Measurements from ENCODE around the gene HOXC10. TPM values are rescaled to one million over a fixed set of nuclear protein-coding genes. Genes with fewer than 3 reads are reported as not detected.
A peak's percentile ranks its signal among the peaks of the same experiment; 100 is the strongest.

HOXC10 gene
- total RNA-seq, 2 experiments from 2014 or later: not detected

DNA sequence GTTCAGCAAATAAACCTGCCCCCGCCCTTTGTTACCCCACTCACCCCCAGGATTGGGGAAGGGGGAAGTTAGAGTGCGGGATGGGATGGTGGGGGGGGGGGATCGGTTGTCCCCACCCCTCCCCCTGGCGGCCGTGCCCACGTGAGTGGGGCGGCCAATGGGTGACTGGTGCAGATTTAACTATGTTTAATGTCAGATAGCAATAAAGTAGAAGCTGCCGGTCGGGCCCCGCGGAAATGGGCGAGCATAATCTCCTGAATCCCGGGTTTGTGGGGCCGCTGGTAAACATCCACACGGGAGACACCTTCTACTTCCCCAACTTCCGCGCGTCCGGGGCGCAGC, 30.3 kb upstream of the HOXC10 start, which contains the start of gene HOXC12:
TSS of gene HOXC12 (plus strand) at position 210 of the 342 bp plus-strand sequence. CDS start at position 237, 27 bp downstream.
- Mint-ChIP-seq H3K36me3 (no peaks in the 10 kb centered on the region), H3K4me3 (no peak within 1 kb of the TSS), H3K27ac (peak within 1 kb of the TSS; percentile 61), H3K27me3 (peaks cover 94% of the 10 kb centered on the region), H3K4me1 (peaks cover 2% of the 10 kb centered on the region), H3K9me3 (ENCODE audit: low read depth) (no peaks in the 10 kb centered on the region)
- DNase-seq (no peak), ATAC-seq (no peak)
- CTCF ChIA-PET: interaction anchor here (0.7 kb wide), 1 partner anchor 21 kb away, joined by 3 read pairs; no protein-coding TSS in a partner anchor

- no peak for DNase-seq
- H3K27ac Mint-ChIP-seq: no peak overlapping the region
- H3K9me3 Mint-ChIP-seq (ENCODE audit: low read depth): no peaks in the 10 kb centered on the region
- no peaks in the 10 kb centered on the region for H3K36me3 Mint-ChIP-seq
- peaks cover 94% of the 10 kb centered on the region for H3K27me3 Mint-ChIP-seq
- H3K4me1 Mint-ChIP-seq: peaks cover 3% of the 10 kb centered on the region
- no peak for ATAC-seq
- no peak overlapping the region for H3K4me3 Mint-ChIP-seq
- CTCF ChIA-PET: interaction anchor here (0.7 to 1.3 kb wide), 2 partner anchors 13 to 20 kb away, joined by 3 read pairs; no protein-coding TSS in a partner anchor
These were observed 29.7 kb upstream of the HOXC10 start for GRCh38 chr12:53955036-53955775.

DNA sequence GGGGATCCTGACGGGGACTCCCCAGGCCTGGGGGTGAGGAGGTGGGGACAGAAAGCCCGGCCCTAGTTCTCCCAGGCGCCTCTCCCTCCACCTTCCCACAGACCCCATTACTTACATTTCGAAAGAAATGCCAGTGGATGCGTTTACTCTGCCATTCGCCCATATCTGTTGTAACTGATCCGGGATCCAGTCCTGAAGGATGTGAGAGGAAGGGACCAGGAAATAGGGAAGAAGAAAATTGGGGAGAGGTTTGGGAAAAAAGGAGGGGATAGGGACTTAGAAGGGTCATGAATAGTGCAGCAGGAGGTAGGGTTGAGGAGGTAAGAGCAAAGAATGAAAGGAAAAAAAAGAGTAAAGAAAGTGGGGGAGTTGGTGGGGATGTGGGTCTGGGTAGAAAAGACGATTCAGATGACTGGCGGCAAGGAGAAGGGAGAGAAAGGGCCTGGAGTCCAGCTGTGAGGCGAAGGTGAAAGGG, 29.1 kb upstream of the HOXC10 start:
- Mint-ChIP-seq H3K27ac (peak overlapping the region; percentile 61), H3K4me1 (peaks cover 6% of the 10 kb centered on the region), H3K27me3 (peaks cover 94% of the 10 kb centered on the region), H3K9me3 (ENCODE audit: low read depth) (no peaks in the 10 kb centered on the region), H3K36me3 (no peaks in the 10 kb centered on the region), H3K4me3 (no peak overlapping the region)
- no peak for DNase-seq
- CTCF ChIA-PET: interaction anchor here (1.3 kb wide), 1 partner anchor 13 kb away, joined by 3 read pairs; no protein-coding TSS in a partner anchor
- ATAC-seq: no peak

DNA sequence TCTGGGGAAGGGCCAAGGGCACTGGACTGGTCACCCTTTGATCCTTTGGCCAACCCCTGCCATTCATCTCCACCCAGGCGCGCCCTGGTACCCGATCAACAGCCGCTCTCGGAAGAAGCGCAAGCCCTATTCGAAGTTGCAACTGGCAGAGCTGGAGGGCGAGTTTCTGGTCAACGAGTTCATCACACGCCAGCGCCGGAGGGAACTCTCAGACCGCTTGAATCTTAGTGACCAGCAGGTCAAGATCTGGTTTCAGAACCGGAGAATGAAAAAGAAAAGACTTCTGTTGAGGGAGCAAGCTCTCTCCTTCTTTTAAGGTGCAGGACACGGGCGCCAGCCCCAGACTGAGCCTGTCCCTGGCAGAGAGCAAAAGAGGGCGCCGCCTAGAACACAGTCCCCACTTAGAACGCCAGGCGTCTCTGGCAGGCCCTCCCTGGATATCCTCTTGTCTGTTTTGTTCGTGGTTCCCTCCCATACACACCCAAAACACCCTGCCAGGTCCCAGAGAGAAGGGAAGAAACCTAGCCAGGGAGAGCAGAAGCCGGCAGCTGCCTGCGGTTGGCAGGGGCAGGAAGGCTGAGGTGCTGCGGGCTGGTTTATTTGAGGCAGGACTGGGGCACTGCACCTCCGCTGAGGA, 28.6 kb upstream of the HOXC10 start:
- Mint-ChIP-seq H3K4me3 (no peak overlapping the region), H3K36me3 (no peaks in the 10 kb centered on the region), H3K27me3 (peaks cover 96% of the 10 kb centered on the region), H3K27ac (peak overlapping the region; percentile 61), H3K9me3 (ENCODE audit: low read depth) (no peaks in the 10 kb centered on the region), H3K4me1 (peaks cover 6% of the 10 kb centered on the region)
- ATAC-seq (no peak), DNase-seq (no peak)
- CTCF ChIA-PET: interaction anchor here (1.3 kb wide), 1 partner anchor 14 kb away, joined by 3 read pairs; no protein-coding TSS in a partner anchor

GRCh38 chr12:53956914-53957536, 27.9 kb upstream of the HOXC10 start:
- H3K36me3 Mint-ChIP-seq: no peaks in the 10 kb centered on the region
- H3K27ac Mint-ChIP-seq: no peak overlapping the region
- H3K4me1 Mint-ChIP-seq: peaks cover 6% of the 10 kb centered on the region
- CTCF ChIA-PET: no interaction called here
- ATAC-seq: no peak
- no peak for DNase-seq
- H3K9me3 Mint-ChIP-seq (ENCODE audit: low read depth): no peaks in the 10 kb centered on the region
- peaks cover 96% of the 10 kb centered on the region for H3K27me3 Mint-ChIP-seq
- H3K4me3 Mint-ChIP-seq: no peak overlapping the region

GRCh38 chr12:53958128-53958527, 26.8 kb upstream of the HOXC10 start:
- no peak for DNase-seq
- CTCF ChIA-PET: interaction anchor here (1.1 to 2.0 kb wide), 2 partner anchors 27 to 212 kb away, joined by 4 to 7 read pairs; partner anchors contain the start of gene HOXC10
- no peak for ATAC-seq
- Mint-ChIP-seq H3K9me3 (ENCODE audit: low read depth) (no peaks in the 10 kb centered on the region), H3K27ac (no peak overlapping the region), H3K36me3 (no peaks in the 10 kb centered on the region), H3K4me1 (peaks cover 6% of the 10 kb centered on the region), H3K4me3 (no peak overlapping the region), H3K27me3 (peaks cover 95% of the 10 kb centered on the region)

DNA sequence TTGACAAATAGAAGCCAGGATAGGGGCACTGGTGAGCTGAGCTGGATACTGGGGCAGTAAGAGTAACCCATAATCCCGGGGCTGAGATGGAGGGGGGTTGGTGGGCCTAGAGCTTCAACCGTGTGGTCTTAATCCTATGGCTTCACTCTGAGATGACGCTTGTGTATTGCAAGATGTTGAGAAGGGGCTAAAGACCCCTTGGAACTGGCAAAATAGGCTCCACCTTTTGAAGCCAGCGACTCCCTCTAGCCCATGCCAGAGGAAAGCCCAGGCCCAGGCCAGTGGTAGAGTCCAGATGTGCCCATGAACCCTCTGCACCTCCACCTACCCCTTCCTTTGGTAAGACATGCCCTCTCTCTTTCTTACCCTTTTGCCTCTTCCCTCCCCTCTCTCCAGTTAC, 25.6 kb upstream of the HOXC10 start:
- ATAC-seq (no peak), DNase-seq (no peak)
- Mint-ChIP-seq H3K27ac (no peak overlapping the region), H3K36me3 (no peaks in the 10 kb centered on the region), H3K4me1 (peaks cover 10% of the 10 kb centered on the region), H3K4me3 (no peak overlapping the region), H3K9me3 (ENCODE audit: low read depth) (no peaks in the 10 kb centered on the region), H3K27me3 (peaks cover 94% of the 10 kb centered on the region)
- CTCF ChIA-PET: interaction anchor here (1.0 to 2.0 kb wide), 7 partner anchors 10 to 213 kb away, joined by 3 to 7 read pairs (median 5); partner anchors contain the start of genes HOXC10 and HOXC5

GRCh38 chr12:53960187-53961024, 24.5 kb upstream of the HOXC10 start:
- no peaks in the 10 kb centered on the region for H3K9me3 Mint-ChIP-seq (ENCODE audit: low read depth)
- H3K36me3 Mint-ChIP-seq: peaks cover under 1% of the 10 kb centered on the region
- CTCF ChIA-PET: interaction anchor here (1.3 to 2.0 kb wide), 4 partner anchors 9 to 72 kb away, joined by 3 to 7 read pairs (median 6); partner anchors contain the start of gene HOXC5
- H3K4me3 Mint-ChIP-seq: no peak overlapping the region
- DNase-seq (no peak), ATAC-seq (no peak)
- peaks cover 97% of the 10 kb centered on the region for H3K27me3 Mint-ChIP-seq
- peaks cover 12% of the 10 kb centered on the region for H3K4me1 Mint-ChIP-seq
- H3K27ac Mint-ChIP-seq: peak overlapping the region; percentile 44

DNA sequence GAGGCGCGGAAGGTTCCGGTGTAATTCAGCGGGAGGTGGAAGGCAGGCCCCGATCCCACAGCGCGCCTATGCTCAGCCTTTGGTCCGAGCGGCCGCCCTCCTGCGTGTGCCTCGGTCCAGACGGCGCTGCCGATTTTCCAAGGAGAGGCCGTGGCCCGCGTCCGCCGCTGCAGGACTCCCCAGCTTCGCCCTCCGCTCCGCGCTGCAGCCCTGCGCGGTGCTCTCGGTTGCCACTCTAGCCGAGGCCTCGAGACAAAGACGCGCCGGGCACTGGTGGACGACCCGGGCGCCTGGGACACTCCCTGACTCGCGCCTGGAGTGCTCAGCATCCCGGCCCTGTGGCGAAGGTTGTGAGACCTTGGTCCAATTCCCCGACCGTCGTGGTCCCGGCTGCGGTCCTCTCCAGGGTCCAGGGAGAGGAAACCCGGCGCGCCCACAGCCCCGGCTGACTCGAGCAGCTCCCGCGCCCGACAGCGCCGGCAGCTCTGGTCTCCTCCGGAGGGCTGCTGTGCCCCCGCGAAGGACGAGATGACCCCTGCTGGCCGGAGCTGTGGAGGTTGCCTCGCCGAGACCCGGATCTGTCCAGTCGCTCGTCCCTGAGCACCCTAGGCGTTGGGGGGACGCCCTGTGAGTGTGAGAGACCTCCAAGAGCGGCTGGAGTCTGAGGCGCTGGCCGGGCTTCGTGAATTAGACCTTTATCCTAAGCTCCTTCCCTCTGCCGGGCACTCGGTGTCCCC, 23.8 kb upstream of the HOXC10 start:
- no peak for ATAC-seq
- H3K36me3 Mint-ChIP-seq: peaks cover 3% of the 10 kb centered on the region

DNA sequence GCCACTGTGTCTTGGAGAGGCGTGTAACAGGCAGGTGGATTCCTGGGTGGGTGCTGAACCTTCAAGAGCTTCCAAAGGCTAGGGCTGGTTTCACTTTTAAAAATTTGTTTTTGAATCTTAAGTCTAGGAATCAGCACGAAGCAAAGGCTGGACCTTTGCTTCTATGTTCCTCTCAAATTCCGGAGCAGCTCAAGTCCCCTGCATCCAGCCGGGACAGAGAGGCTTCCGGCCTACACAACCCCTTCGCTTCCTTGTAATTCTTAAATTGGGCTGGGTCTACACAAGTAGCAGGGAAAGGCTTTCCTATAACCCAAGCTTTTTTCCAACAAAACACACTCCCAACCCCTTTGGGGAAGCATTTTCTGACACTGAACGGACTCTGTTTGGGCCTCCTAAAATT, 21.9 kb upstream of the HOXC10 start:
- Mint-ChIP-seq H3K9me3 (ENCODE audit: low read depth) (no peaks in the 10 kb centered on the region), H3K36me3 (peaks cover 3% of the 10 kb centered on the region), H3K27ac (no peak overlapping the region), H3K27me3 (peaks cover 97% of the 10 kb centered on the region), H3K4me3 (no peak overlapping the region), H3K4me1 (peaks cover 16% of the 10 kb centered on the region)
- no peak for DNase-seq
- CTCF ChIA-PET: interaction anchor here (0.9 to 1.6 kb wide), 2 partner anchors 43 to 229 kb away, joined by 3 to 4 read pairs; no protein-coding TSS in a partner anchor
- no peak for ATAC-seq

More for the DNA sequence above, 23.8 kb upstream of the HOXC10 start:
- no peaks in the 10 kb centered on the region for H3K9me3 Mint-ChIP-seq (ENCODE audit: low read depth)
- no peak for DNase-seq
- H3K4me3 Mint-ChIP-seq: no peak overlapping the region
- CTCF ChIA-PET: interaction anchor here (1.1 kb wide), 2 partner anchors 9 to 23 kb away, joined by 3 read pairs; partner anchors contain the start of gene HOXC13
- H3K27ac Mint-ChIP-seq: no peak overlapping the region
- peaks cover 15% of the 10 kb centered on the region for H3K4me1 Mint-ChIP-seq
- peaks cover 97% of the 10 kb centered on the region for H3K27me3 Mint-ChIP-seq

GRCh38 chr12:53963434-53964314, 21.3 kb upstream of the HOXC10 start:
- Mint-ChIP-seq H3K4me1 (peaks cover 16% of the 10 kb centered on the region), H3K27me3 (peaks cover 97% of the 10 kb centered on the region), H3K4me3 (no peak overlapping the region), H3K9me3 (ENCODE audit: low read depth) (no peaks in the 10 kb centered on the region), H3K36me3 (peaks cover 3% of the 10 kb centered on the region), H3K27ac (no peak overlapping the region)
- ATAC-seq (no peak), DNase-seq (no peak)
- CTCF ChIA-PET: interaction anchor here (0.9 to 1.6 kb wide), 2 partner anchors 43 to 228 kb away, joined by 3 to 4 read pairs; no protein-coding TSS in a partner anchor
